ENCODE measurements around the gene SPATS2L.

- no peak for TF ChIP-seq ZNF274 (IDR thresholded peaks at IDR 0.05; ENCODE audit: low read depth, low read length)
- no peak for TF ChIP-seq YY1 (IDR thresholded peaks at IDR 0.05; ENCODE audit: insufficient read depth, insufficient read length)
Observed at GRCh38 chr2:200385063-200385635, 78.7 kb downstream of the SPATS2L start.

All from NT2/D1 (cell line).